ENCODE results near the gene UTS2.

The UTS2 gene

GRCh38 chr1:7873801-7874795, 21.2 kb upstream of the UTS2 start:
- TF ChIP-seq GATA1 (IDR thresholded peaks at IDR 0.05; ENCODE audit: low read depth, low read length) (no peak), POLR2A (IDR thresholded peaks at IDR 0.05; ENCODE audit: low read length) (no peak)
- no peak for DNase-seq

- no peak for DNase-seq
- TF ChIP-seq POLR2A (IDR thresholded peaks at IDR 0.05; ENCODE audit: low read length) (no peak), GATA1 (IDR thresholded peaks at IDR 0.05; ENCODE audit: low read depth, low read length) (no peak)
These were observed 18.3 kb upstream of the UTS2 start for GRCh38 chr1:7871136-7871535.

DNA sequence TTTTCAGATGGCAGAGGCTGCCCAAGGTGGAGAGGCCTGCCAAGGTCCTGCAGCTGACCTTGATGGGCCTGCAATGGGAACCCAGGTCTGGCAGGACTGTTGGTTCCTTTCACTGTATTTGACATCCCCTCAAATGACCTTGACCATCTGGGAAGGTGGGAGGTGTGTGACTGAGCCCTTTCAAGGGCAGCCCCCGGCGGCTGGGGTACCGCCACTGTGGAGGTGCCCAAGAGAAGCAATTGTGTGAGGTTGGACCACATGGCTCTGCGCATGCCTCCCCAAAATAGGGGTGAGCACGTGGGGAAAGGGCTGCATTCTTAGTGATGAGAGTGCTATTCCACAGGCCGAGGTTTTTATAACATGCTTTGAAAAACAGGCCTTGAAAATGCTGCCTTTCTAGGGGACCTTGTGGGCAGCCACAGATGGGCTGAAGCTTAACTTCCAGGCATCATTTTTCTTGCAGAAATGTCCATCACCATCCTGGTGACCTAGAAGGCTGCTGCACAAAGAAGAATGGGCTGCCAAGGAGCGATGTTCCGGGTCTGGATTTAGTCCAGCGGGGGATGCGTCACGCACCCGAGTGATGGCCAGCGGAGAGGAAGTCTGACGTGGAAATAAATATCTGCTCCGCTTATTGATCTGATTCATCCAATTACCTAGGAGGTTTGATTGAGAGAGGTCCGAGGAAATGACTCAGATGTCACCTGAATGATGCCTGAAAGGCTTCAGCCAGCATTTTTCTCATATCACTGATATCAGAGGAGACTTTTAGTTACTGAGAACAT, 16.5 kb upstream of the UTS2 start:
- DNase-seq = no peak
- TF ChIP-seq GATA1 (IDR thresholded peaks at IDR 0.05; ENCODE audit: low read depth, low read length) = no peak
- TF ChIP-seq POLR2A (IDR thresholded peaks at IDR 0.05; ENCODE audit: low read length) = no peak

DNA sequence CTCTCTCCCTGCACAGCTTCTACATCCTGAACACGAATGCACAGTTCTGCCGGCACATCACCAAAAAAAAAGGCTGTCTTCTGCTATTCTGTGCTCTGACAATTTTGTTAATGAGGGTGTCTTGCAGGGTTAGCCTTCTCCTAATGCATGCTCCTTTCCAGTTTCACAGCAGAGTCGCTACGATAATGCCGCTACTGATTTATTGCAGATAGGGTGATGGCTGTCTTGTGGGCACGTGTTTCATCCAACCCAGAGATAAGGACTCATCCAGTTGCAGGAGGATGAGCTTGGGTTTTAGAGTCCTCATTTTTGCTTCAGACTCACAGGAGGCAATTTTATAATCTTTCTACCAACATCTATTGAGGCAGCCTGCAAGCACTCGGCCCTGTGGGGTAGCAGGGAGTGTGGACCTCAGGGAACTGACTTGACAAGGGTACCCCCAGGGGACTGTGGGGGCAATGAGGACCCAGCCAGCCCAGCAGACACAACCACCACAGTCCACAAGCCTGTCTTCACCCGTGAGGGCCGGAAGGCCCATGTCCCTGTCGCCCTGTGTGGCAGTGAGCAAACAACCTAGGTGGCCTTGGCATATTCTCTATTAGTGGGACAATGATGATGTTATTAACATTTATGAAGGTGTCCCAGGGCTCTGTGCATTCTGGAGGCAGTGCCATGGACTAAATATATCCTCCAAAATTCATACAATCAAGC, 15.4 kb upstream of the UTS2 start:
- TF ChIP-seq GATA1 (IDR thresholded peaks at IDR 0.05; ENCODE audit: low read depth, low read length) = no peak
- no peak for TF ChIP-seq POLR2A (IDR thresholded peaks at IDR 0.05; ENCODE audit: low read length)
- peak in 1 of 2 experiments; percentile 46 for DNase-seq

DNA sequence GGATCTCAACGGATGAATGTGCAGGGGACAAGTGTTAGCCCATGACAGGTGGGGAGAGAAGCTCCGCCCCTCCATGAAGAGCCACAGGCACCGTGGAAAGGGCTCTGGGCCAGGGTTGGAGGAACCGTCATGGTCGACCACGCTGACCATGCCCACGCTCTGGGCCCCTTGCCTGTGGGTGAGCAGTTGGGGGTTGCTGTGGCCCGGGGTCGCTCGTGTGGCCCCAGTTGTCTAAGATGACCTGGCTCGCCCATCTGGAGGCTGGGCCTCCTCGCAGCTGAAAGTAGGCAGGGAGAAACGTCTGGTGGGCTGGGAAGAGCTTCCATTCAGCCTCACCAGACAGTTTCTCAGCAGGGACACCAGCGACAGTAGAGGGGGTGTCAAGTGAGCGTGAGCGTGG, 13.1 kb upstream of the UTS2 start:
- TF ChIP-seq GATA1 (IDR thresholded peaks at IDR 0.05; ENCODE audit: low read depth, low read length) (no peak), POLR2A (IDR thresholded peaks at IDR 0.05; ENCODE audit: low read length) (no peak)
- DNase-seq = no peak

- DNase-seq = no peak
These were observed 11.0 kb upstream of the UTS2 start for GRCh38 chr1:7863756-7864328.

GRCh38 chr1:7862211-7863060, 9.6 kb upstream of the UTS2 start:
- DNase-seq = no peak
- TF ChIP-seq GATA1 (IDR thresholded peaks at IDR 0.05; ENCODE audit: low read depth, low read length) = no peak
- no peak for TF ChIP-seq POLR2A (IDR thresholded peaks at IDR 0.05; ENCODE audit: low read length)

More at GRCh38 chr1:7863756-7864328, 11.0 kb upstream of the UTS2 start:
- TF ChIP-seq POLR2A (IDR thresholded peaks at IDR 0.05; ENCODE audit: low read length) (no peak), GATA1 (IDR thresholded peaks at IDR 0.05; ENCODE audit: low read depth, low read length) (no peak)

GRCh38 chr1:7861452-7861851, 8.6 kb upstream of the UTS2 start:
- no peak for DNase-seq
- no peak for TF ChIP-seq POLR2A (IDR thresholded peaks at IDR 0.05; ENCODE audit: low read length)
- TF ChIP-seq GATA1 (IDR thresholded peaks at IDR 0.05; ENCODE audit: low read depth, low read length) = no peak

GRCh38 chr1:7860130-7860529, 7.3 kb upstream of the UTS2 start:
- no peak for DNase-seq
- TF ChIP-seq GATA1 (IDR thresholded peaks at IDR 0.05; ENCODE audit: low read depth, low read length) = no peak
- no peak for TF ChIP-seq POLR2A (IDR thresholded peaks at IDR 0.05; ENCODE audit: low read length)

- TF ChIP-seq GATA1 (IDR thresholded peaks at IDR 0.05; ENCODE audit: low read depth, low read length) (no peak), POLR2A (IDR thresholded peaks at IDR 0.05; ENCODE audit: low read length) (no peak)
- no peak for DNase-seq
These were observed 6.5 kb upstream of the UTS2 start for GRCh38 chr1:7859406-7859805.

- DNase-seq = no peak
- TF ChIP-seq POLR2A (IDR thresholded peaks at IDR 0.05; ENCODE audit: low read length) (no peak), GATA1 (IDR thresholded peaks at IDR 0.05; ENCODE audit: low read depth, low read length) (no peak)
These were observed 5.1 kb upstream of the UTS2 start for GRCh38 chr1:7857985-7858384.

GRCh38 chr1:7857000-7857399, 4.1 kb upstream of the UTS2 start:
- DNase-seq = no peak
- TF ChIP-seq GATA1 (IDR thresholded peaks at IDR 0.05; ENCODE audit: low read depth, low read length) = no peak
- no peak for TF ChIP-seq POLR2A (IDR thresholded peaks at IDR 0.05; ENCODE audit: low read length)

DNA sequence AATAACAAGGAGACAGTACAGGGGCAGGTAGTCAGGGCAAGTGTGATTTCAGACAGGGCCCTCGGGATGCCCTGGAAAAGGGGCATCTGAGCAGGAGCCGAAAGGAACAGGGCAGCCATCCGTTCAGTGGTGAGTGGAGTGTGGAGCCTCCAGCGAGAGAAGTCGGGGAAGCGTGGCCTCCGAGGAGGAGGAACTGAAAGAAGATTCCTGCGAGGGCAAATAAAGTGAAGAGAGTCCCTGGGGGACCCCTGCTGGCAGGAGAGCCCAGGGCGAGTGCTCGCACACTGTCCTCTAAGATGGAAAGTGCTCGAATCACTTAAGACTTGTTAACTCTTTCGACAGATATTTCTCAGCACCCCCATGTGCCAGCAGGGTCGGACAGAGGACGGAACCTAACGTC, 3.5 kb upstream of the UTS2 start:
- TF ChIP-seq GATA1 (IDR thresholded peaks at IDR 0.05; ENCODE audit: low read depth, low read length) (no peak), POLR2A (IDR thresholded peaks at IDR 0.05; ENCODE audit: low read length) (no peak)
- DNase-seq = peak; percentile 21 to 33
